Measurements from ENCODE around the gene IYD. TPM values are rescaled to one million over a fixed set of nuclear protein-coding genes. Genes with fewer than 3 reads are reported as not detected.

IYD gene
- total RNA-seq, 2 experiments from 2014 or later = not detected

DNA sequence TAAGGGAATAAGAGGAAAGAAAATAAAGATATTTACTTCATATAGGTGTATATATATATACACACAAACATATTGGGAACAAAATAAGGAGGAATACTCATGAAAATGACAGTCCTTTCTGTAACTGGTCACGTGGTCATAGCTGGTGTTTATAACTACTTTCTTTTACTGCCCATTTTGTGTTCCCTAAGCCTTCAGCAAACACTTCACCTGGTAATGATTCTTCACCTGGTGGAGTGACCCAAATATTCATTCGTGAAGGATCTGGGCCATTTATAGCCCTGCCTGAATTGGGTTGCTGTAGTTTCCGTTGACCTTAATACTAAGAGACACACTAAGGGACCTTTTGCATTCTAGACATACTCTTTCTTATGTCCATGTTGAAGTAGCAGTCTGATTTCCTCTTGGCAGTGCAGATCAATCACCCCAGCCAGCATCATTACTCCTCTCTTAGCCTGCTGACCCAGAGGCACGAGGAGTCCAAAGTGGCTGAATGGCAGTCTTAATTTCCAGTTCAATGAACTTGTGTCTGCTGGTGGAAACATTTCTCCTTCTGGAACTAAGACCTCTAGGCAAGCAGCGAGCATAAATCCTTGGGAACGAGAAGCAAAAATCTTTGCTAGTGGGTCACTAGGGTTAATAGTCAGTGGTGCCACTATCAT is 39.9 kb upstream of the IYD start:
- H3K4me2 ChIP-seq (ENCODE audit: low read length) = no peak overlapping the region
- H2AFZ ChIP-seq (ENCODE audit: low read length) = no peak overlapping the region
- no peaks in the 10 kb centered on the region for H3K79me2 ChIP-seq (ENCODE audit: insufficient read depth, low read depth, low read length)
- H4K20me1 ChIP-seq (ENCODE audit: insufficient read depth, low read length) = no peaks in the 10 kb centered on the region
- no peak overlapping the region for H3K27ac ChIP-seq (ENCODE audit: low read depth, low read length, poor library complexity, severe bottlenecking)
- H3K4me1 ChIP-seq (ENCODE audit: insufficient read depth, low read length, poor library complexity, severe bottlenecking) = no peaks in the 10 kb centered on the region
- H3K9me3 ChIP-seq (ENCODE audit: low read length) = no peaks in the 10 kb centered on the region
- POLR2A ChIA-PET = no interaction called here
- H3K9me2 ChIP-seq (ENCODE audit: insufficient read depth, low read length) = no peaks in the 10 kb centered on the region
- H3K36me3 ChIP-seq (ENCODE audit: insufficient read depth, low read length) = no peaks in the 10 kb centered on the region
- DNase-seq (ENCODE audit: low spot score) = no peak
- no TSS peak for BruUV-seq (replicated peaks)
- TF ChIP-seq, protein P1, sequence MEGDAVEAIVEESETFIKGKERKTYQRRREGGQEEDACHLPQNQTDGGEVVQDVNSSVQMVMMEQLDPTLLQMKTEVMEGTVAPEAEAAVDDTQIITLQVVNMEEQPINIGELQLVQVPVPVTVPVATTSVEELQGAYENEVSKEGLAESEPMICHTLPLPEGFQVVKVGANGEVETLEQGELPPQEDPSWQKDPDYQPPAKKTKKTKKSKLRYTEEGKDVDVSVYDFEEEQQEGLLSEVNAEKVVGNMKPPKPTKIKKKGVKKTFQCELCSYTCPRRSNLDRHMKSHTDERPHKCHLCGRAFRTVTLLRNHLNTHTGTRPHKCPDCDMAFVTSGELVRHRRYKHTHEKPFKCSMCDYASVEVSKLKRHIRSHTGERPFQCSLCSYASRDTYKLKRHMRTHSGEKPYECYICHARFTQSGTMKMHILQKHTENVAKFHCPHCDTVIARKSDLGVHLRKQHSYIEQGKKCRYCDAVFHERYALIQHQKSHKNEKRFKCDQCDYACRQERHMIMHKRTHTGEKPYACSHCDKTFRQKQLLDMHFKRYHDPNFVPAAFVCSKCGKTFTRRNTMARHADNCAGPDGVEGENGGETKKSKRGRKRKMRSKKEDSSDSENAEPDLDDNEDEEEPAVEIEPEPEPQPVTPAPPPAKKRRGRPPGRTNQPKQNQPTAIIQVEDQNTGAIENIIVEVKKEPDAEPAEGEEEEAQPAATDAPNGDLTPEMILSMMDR (conservative IDR thresholded peaks at IDR 0.05; ENCODE audit: low read length) = no peak
- TF ChIP-seq EZH2phosphoT487 (IDR thresholded peaks at IDR 0.05; ENCODE audit: borderline replicate concordance, low read depth, low read length) = no peak
- intact Hi-C loops (cut with micrococcal nuclease; ENCODE audit: unreplicated experiment) = no loop called here
- no peak overlapping the region for H3K4me3 ChIP-seq (ENCODE audit: low read depth, low read length, poor library complexity, severe bottlenecking)
- CTCF ChIA-PET (ENCODE audit: unreplicated experiment) = no interaction called here

DNA sequence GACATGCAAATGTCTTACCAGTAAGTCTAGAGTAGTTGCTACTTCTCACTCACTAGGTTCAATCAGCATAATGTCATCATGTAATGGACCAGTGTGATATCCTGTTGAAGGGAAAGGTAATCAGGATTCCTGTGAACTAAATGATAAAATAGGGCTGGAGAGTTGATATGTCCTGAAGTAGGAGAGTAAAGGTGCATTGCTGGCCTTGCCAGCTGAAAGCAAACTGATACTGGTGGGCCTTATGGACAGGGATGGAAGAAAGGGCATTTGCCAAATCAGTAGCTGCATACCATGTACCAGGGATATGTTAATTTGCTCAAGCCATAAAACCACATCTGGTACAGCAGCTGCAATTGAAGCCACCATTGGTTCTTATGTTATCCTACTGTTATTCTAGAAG is 37.5 kb upstream of the IYD start:
- H3K4me1 ChIP-seq (ENCODE audit: insufficient read depth, low read length, poor library complexity, severe bottlenecking) = peaks cover 5% of the 10 kb centered on the region
- no peaks in the 10 kb centered on the region for H3K9me2 ChIP-seq (ENCODE audit: insufficient read depth, low read length)
- no peak overlapping the region for H2AFZ ChIP-seq (ENCODE audit: low read length)
- no peak overlapping the region for H3K27ac ChIP-seq (ENCODE audit: low read depth, low read length, poor library complexity, severe bottlenecking)
- H4K20me1 ChIP-seq (ENCODE audit: insufficient read depth, low read length) = no peaks in the 10 kb centered on the region
- no peaks in the 10 kb centered on the region for H3K9me3 ChIP-seq (ENCODE audit: low read length)
- H3K4me2 ChIP-seq (ENCODE audit: low read length) = no peak overlapping the region
- intact Hi-C loops (cut with micrococcal nuclease; ENCODE audit: unreplicated experiment) = loop anchor here (5.0 kb wide), 1 partner anchor 59 kb away; no protein-coding TSS in a partner anchor
- DNase-seq (ENCODE audit: low spot score) = no peak
- POLR2A ChIA-PET = no interaction called here
- no peaks in the 10 kb centered on the region for H3K36me3 ChIP-seq (ENCODE audit: insufficient read depth, low read length)
- no peak overlapping the region for H3K4me3 ChIP-seq (ENCODE audit: low read depth, low read length, poor library complexity, severe bottlenecking)
- no peaks in the 10 kb centered on the region for H3K79me2 ChIP-seq (ENCODE audit: insufficient read depth, low read depth, low read length)
- BruUV-seq (replicated peaks) = no TSS peak
- no peak for TF ChIP-seq EZH2phosphoT487 (IDR thresholded peaks at IDR 0.05; ENCODE audit: borderline replicate concordance, low read depth, low read length)
- TF ChIP-seq, protein P1 (conservative IDR thresholded peaks at IDR 0.05; ENCODE audit: low read length) = no peak
- CTCF ChIA-PET (ENCODE audit: unreplicated experiment) = no interaction called here

DNA sequence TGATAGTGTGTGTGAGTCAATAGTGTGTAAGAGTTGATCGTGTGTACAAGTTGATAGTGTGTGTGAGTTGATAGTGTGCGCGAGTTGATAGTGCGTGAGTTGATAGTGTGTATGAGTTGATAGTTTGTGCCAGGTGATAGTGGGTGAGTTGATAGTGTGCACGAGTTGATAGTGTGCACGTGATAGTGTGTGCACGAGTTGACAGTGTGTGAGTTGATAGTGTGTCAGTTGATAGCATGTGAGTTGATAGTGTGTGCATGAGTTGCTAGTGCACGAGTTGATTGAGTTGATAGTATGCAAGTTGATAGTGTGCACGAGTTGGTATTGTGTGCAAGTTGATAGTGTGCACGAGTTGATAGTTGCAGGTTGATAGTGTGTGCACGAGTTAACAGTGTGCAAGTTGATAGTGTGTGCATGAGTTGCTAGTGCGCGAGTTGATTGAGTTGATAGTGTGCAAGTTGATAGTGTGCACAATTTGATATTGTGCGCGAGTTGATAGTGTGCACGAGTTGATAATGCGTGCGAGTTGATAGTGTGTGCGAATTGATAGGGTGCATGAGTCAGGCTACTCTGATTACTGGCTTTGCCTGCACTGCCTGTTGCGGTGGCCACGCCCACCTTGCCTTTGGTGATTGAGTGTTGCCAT is 35.8 kb upstream of the IYD start:
- TF ChIP-seq, protein P1 (conservative IDR thresholded peaks at IDR 0.05; ENCODE audit: low read length) = no peak
- no peak for TF ChIP-seq EZH2phosphoT487 (IDR thresholded peaks at IDR 0.05; ENCODE audit: borderline replicate concordance, low read depth, low read length)
- CTCF ChIA-PET (ENCODE audit: unreplicated experiment) = no interaction called here
- no TSS peak for BruUV-seq (replicated peaks)
- no peaks in the 10 kb centered on the region for H4K20me1 ChIP-seq (ENCODE audit: insufficient read depth, low read length)
- no peak for DNase-seq (ENCODE audit: low spot score)
- POLR2A ChIA-PET = no interaction called here
- H3K9me3 ChIP-seq (ENCODE audit: low read length) = no peaks in the 10 kb centered on the region
- H3K9me2 ChIP-seq (ENCODE audit: insufficient read depth, low read length) = no peaks in the 10 kb centered on the region
- intact Hi-C loops (cut with micrococcal nuclease; ENCODE audit: unreplicated experiment) = loop anchor here (5.0 kb wide), 1 partner anchor 61 kb away; no protein-coding TSS in a partner anchor
- H3K27ac ChIP-seq (ENCODE audit: low read depth, low read length, poor library complexity, severe bottlenecking) = no peak overlapping the region
- no peak overlapping the region for H3K4me2 ChIP-seq (ENCODE audit: low read length)
- no peak overlapping the region for H3K4me3 ChIP-seq (ENCODE audit: low read depth, low read length, poor library complexity, severe bottlenecking)
- no peaks in the 10 kb centered on the region for H3K79me2 ChIP-seq (ENCODE audit: insufficient read depth, low read depth, low read length)
- H3K4me1 ChIP-seq (ENCODE audit: insufficient read depth, low read length, poor library complexity, severe bottlenecking) = peaks cover 8% of the 10 kb centered on the region
- H2AFZ ChIP-seq (ENCODE audit: low read length) = no peak overlapping the region
- no peaks in the 10 kb centered on the region for H3K36me3 ChIP-seq (ENCODE audit: insufficient read depth, low read length)

Data from OCI-LY7 (cell line).